A673 (cell line): Measurements from ENCODE around the gene BCAP29.

ENCODE experiments used
- CTCF ChIP-seq: fragments of 300-800, 200-600 bp; sonication (generic); conservative IDR thresholded peaks from 2 replicates; pipeline ENCODE4 v1.5.1; 2017; ENCODE audit warnings: low read depth, mild to moderate bottlenecking, antibody characterized with exemption, low read length, moderate library complexity, mixed read lengths
- EZH2 ChIP-seq: fragments of 200-600 bp; sonication (generic); IDR thresholded peaks from 2 replicates; pipeline ENCODE4 v1.6.1; 2017; ENCODE audit warnings: borderline replicate concordance, low read depth, mild to moderate bottlenecking, mixed read lengths, antibody characterized with exemption, low read length; ENCODE audit not compliant: poor library complexity, severe bottlenecking

- TF ChIP-seq CTCF (peak; percentile 31; the same call in 1 of the 2 replicates), EZH2 (peak; percentile 76)
These were observed 81.2 kb downstream of the BCAP29 start for GRCh38 chr7:107661081-107661864.
